HUES6 (cell line): ENCODE results near the gene RANBP3L.
"Not testable (repeated sequence)": the region's sequence is repeated elsewhere in the genome, so short reads cannot be mapped to it uniquely, and the experiment has no call there.

Experiments
- H3K27ac ChIP-seq: 2 replicates; pipeline ENCODE4 v1.7.0; 2013; ENCODE audit warnings: low read depth, mild to moderate bottlenecking, low read length, inconsistent platforms
- H3K27me3 ChIP-seq: 2 replicates; pipeline ENCODE4 v1.6.1; 2013; ENCODE audit warnings: low read length; ENCODE audit not compliant: control insufficient read depth, insufficient read depth
- H3K36me3 ChIP-seq: 2 replicates; pipeline ENCODE4 v1.6.1; 2013; ENCODE audit warnings: low read length; ENCODE audit not compliant: control insufficient read depth, insufficient read depth
- H3K4me1 ChIP-seq: 2 replicates; pipeline ENCODE4 v1.6.1; 2013; ENCODE audit warnings: low read length; ENCODE audit not compliant: control insufficient read depth, insufficient read depth
- H3K4me3 ChIP-seq: 2 replicates; pipeline ENCODE4 v1.5.1; 2013; ENCODE audit warnings: low read depth, low read length
- H3K9ac ChIP-seq: one replicate; pipeline ENCODE4 v1.6.1; 2013; ENCODE audit warnings: mild to moderate bottlenecking, low read length
- H3K9me3 ChIP-seq: 2 replicates; pipeline ENCODE4 v1.6.1; 2013; ENCODE audit warnings: low read depth, low read length; ENCODE audit not compliant: control insufficient read depth, insufficient read depth

Gene RANBP3L

DNA sequence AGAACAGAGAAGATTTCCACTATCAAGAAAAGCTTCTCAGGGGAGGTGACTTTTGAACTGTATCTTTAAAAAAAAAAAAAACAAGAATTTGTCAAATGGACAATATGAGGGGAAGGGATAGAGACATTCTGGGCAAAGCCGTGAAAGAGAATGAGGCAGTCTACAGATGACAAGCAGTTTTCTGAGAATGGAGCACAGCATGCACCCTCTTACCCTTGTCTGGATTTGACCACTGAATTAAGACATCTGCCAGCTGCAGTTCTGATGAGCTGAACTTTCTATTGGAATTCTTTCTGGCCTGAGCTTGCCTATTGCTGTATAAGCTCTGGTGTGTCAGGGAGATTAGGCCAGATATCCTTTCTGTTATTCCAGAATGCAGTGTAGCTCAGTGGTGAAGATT, 10.3 kb upstream of the RANBP3L start:
- no peak overlapping the region for H3K4me3 ChIP-seq
- H3K36me3 ChIP-seq = no peaks in the 10 kb centered on the region
- H3K9me3 ChIP-seq = no peaks in the 10 kb centered on the region
- no peak overlapping the region for H3K27ac ChIP-seq
- H3K4me1 ChIP-seq = no peaks in the 10 kb centered on the region
- H3K27me3 ChIP-seq = no peaks in the 10 kb centered on the region
- no peak overlapping the region for H3K9ac ChIP-seq

- Histone ChIP-seq H3K4me1 (no peaks in the 10 kb centered on the region), H3K36me3 (no peaks in the 10 kb centered on the region), H3K9ac (no peak overlapping the region), H3K27me3 (no peaks in the 10 kb centered on the region), H3K9me3 (no peaks in the 10 kb centered on the region), H3K27ac (no peak overlapping the region), H3K4me3 (no peak overlapping the region)
These were observed 8.4 kb upstream of the RANBP3L start for GRCh38 chr5:36310138-36310537.

- Histone ChIP-seq H3K4me1 (peaks cover 5% of the 10 kb centered on the region), H3K27ac (no peak overlapping the region), H3K36me3 (no peaks in the 10 kb centered on the region), H3K4me3 (no peak overlapping the region), H3K9me3 (no peaks in the 10 kb centered on the region), H3K9ac (no peak overlapping the region), H3K27me3 (no peaks in the 10 kb centered on the region)
These were observed 4.0 kb upstream of the RANBP3L start for GRCh38 chr5:36305571-36306326.

- Histone ChIP-seq H3K27me3 (no peaks in the 10 kb centered on the region), H3K27ac (no peak overlapping the region), H3K4me1 (peaks cover 5% of the 10 kb centered on the region), H3K4me3 (no peak overlapping the region), H3K36me3 (no peaks in the 10 kb centered on the region), H3K9me3 (no peaks in the 10 kb centered on the region), H3K9ac (no peak overlapping the region)
These were observed 2.5 kb upstream of the RANBP3L start for GRCh38 chr5:36304095-36304805.

GRCh38 chr5:36300927-36301540, 668 bp downstream of the RANBP3L start:
- no peak overlapping the region for H3K4me3 ChIP-seq
- no peaks in the 10 kb centered on the region for H3K9me3 ChIP-seq
- H3K27ac ChIP-seq = no peak overlapping the region

DNA sequence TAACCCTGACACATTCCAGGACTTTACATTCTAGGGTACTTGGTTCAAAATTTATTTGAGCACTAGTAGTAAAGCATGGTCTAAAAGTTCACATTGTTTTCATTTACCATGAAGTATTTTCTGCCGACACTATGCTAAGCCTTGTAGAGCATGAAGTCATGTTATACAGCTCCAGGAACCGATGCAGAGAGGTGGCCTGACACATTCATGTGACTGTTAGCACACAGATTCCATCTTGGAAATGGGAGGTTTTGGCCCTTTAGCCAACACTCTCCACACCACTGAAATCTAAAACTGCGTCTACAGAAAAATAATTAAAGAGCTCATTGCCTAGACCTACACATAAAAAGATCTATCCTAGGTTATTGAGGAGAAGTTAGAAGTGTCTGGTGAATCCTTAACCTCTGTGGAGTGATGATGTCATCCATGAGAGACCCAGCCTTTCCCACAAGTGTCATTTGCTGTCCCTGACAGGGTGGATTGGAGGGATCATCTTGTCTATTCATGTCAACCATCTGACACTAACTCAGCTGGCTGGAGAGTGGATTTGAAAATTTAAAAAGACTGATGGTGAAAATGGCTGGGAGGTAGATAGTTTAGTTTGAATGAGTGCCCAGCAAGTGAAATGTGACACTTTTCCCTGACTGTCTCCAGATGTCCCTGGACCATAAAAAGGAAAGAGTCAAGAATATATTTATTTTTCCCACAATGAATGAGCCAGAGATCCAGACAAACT, 1.3 kb downstream of the RANBP3L start:
- Histone ChIP-seq H3K9ac (no peak overlapping the region), H3K36me3 (no peaks in the 10 kb centered on the region), H3K9me3 (no peaks in the 10 kb centered on the region), H3K27ac (no peak overlapping the region), H3K27me3 (no peaks in the 10 kb centered on the region), H3K4me1 (peaks cover 5% of the 10 kb centered on the region), H3K4me3 (no peak overlapping the region)

More at GRCh38 chr5:36300927-36301540, 668 bp downstream of the RANBP3L start:
- H3K27me3 ChIP-seq = no peaks in the 10 kb centered on the region
- H3K9ac ChIP-seq = no peak overlapping the region
- peaks cover 5% of the 10 kb centered on the region for H3K4me1 ChIP-seq
- H3K36me3 ChIP-seq = no peaks in the 10 kb centered on the region

GRCh38 chr5:36298552-36298951, 3.1 kb downstream of the RANBP3L start:
- no peak overlapping the region for H3K9ac ChIP-seq
- H3K4me1 ChIP-seq = peaks cover 5% of the 10 kb centered on the region
- no peaks in the 10 kb centered on the region for H3K9me3 ChIP-seq
- no peaks in the 10 kb centered on the region for H3K36me3 ChIP-seq
- no peaks in the 10 kb centered on the region for H3K27me3 ChIP-seq
- H3K4me3 ChIP-seq = no peak overlapping the region
- H3K27ac ChIP-seq = no peak overlapping the region

- no peak overlapping the region for H3K27ac ChIP-seq
- no peaks in the 10 kb centered on the region for H3K27me3 ChIP-seq
- no peak overlapping the region for H3K9ac ChIP-seq
- H3K4me3 ChIP-seq = no peak overlapping the region
- no peaks in the 10 kb centered on the region for H3K9me3 ChIP-seq
- H3K36me3 ChIP-seq = no peaks in the 10 kb centered on the region
- H3K4me1 ChIP-seq = peaks cover 5% of the 10 kb centered on the region
These were observed 4.0 kb downstream of the RANBP3L start for GRCh38 chr5:36297653-36298052.

DNA sequence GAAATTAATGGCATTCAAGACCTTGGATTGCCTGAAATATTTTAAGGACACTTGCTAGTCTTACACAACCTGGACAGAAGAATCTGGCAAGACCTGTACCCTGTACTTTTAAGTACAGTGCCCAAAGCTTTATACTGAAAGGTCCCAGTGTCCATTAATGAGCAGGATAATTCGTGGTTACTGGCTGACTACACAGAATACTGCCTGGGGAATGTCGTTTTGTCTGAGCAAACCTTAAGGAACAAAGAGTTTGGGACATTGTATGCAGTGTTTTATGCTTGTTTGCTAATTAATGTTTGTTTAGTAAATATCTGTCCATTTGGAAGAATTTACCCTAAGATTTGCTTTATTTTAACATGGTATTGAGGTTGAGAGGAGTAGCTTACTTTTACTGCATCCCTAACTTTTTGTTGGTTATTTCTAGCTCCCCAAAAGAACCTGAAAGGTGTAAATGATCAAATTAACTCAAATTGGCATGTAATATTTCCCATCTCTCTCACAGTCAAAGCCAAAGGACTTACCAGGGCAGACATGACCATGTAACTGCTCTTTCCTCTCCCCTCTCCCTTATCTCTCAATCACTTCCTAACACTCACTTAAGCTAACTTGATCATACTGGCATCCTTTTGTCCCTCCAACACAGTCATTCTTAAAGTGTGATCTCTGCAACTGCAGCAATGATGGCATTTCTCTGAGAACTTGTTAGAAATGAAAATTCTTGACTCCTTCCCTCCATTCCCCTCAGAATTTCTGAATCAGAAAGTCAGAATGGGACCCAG, 15.7 kb downstream of the RANBP3L start:
- H3K36me3 ChIP-seq = no peaks in the 10 kb centered on the region
- H3K4me3 ChIP-seq = no peak overlapping the region
- H3K9me3 ChIP-seq = no peaks in the 10 kb centered on the region
- no peaks in the 10 kb centered on the region for H3K4me1 ChIP-seq
- no peak overlapping the region for H3K9ac ChIP-seq
- no peak overlapping the region for H3K27ac ChIP-seq
- H3K27me3 ChIP-seq = no peaks in the 10 kb centered on the region

DNA sequence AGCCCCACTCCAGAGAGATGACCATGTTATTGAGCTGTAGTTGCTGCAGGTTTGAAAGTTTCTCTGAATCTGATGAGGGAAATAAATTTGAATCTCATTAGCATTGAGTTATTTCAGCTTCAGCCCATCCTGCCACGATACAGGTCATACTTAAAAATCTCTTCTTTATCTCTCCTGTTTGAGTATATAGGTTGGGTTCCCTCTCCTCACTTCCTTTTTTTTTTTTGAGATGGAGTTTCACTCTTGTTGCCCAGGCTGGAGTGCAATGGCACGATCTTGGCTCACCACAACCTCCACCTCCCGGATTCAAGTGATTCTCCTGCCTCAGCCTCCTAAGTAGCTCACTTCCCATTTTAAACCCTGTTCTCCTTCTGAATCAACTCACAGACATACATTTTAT, 17.9 kb downstream of the RANBP3L start:
- not testable (repeated sequence) for H3K27me3 ChIP-seq, H3K9me3 ChIP-seq, H3K9ac ChIP-seq, H3K36me3 ChIP-seq, H3K4me1 ChIP-seq, H3K4me3 ChIP-seq, H3K27ac ChIP-seq
